Sigmoid colon (tissue), 4 donors: ENCODE results near the gene PRKG2.

Source experiments
- CTCF ChIP-seq, 4 experiments: fragments of 450-650 bp in 3 of 4; fragments of 200-600 bp in 1 of 4; IDR thresholded peaks; one replicate each; pipeline ENCODE4 v1.5.1; 2016 to 2019; ENCODE audit warnings: antibody characterized with exemption in 4 of 4, mild to moderate bottlenecking in 3 of 4, moderate library complexity in 2 of 4
- EP300 ChIP-seq, 4 donors: sonication (generic); formaldehyde crosslinking; IDR thresholded peaks; one replicate each; pipeline ENCODE4 v1.6.1; 2017; ENCODE audit warnings: antibody characterized with exemption in 4 of 4
- POLR2A ChIP-seq, 2 donors: fragments of 450-650 bp; IDR thresholded peaks; one replicate each; pipeline ENCODE4 v1.6.1; 2016; ENCODE audit warnings: antibody characterized with exemption in 2 of 2, mild to moderate bottlenecking in 2 of 2, moderate library complexity in 2 of 2
- POLR2AphosphoS5 ChIP-seq, 4 donors: sonication (generic); formaldehyde crosslinking; IDR thresholded peaks; one replicate each; pipeline ENCODE4 v1.6.1; 2017; ENCODE audit warnings: antibody characterized with exemption in 4 of 4

GRCh38 chr4:81166458-81167160 lies 48.4 kb downstream of the PRKG2 start:
- no peak for TF ChIP-seq CTCF (IDR thresholded peaks at IDR 0.05)
- no peak for TF ChIP-seq POLR2A (IDR thresholded peaks at IDR 0.05)
- no peak for TF ChIP-seq POLR2AphosphoS5 (IDR thresholded peaks at IDR 0.05)
- no peak for TF ChIP-seq EP300 (IDR thresholded peaks at IDR 0.05)
